T47D (cell line): ENCODE results near the gene BRCC3.
A peak's percentile ranks its signal among the peaks of the same experiment; 100 is the strongest.

ENCODE experiments used
- DNase-seq, 2 experiments: peaks; one replicate each; pipeline versions ENCODE4 v3.0.0 to v3.0.0-alpha.2; 2011 to 2012; ENCODE audit warnings: low read depth in 1 of 2, low spot score in 1 of 2
- JUND ChIP-seq: IDR thresholded peaks from 2 replicates; pipeline ENCODE4 v1.6.1; 2012; ENCODE audit warnings: low read depth
- in situ Hi-C: cut with HindIII; loops from 2 replicates; pipeline ENCODE4 v1.10.0; 2016; ENCODE audit warnings: low sequenced_read_pairs, low pct_unique_long_range_greater_than_20kb

Gene BRCC3

DNA sequence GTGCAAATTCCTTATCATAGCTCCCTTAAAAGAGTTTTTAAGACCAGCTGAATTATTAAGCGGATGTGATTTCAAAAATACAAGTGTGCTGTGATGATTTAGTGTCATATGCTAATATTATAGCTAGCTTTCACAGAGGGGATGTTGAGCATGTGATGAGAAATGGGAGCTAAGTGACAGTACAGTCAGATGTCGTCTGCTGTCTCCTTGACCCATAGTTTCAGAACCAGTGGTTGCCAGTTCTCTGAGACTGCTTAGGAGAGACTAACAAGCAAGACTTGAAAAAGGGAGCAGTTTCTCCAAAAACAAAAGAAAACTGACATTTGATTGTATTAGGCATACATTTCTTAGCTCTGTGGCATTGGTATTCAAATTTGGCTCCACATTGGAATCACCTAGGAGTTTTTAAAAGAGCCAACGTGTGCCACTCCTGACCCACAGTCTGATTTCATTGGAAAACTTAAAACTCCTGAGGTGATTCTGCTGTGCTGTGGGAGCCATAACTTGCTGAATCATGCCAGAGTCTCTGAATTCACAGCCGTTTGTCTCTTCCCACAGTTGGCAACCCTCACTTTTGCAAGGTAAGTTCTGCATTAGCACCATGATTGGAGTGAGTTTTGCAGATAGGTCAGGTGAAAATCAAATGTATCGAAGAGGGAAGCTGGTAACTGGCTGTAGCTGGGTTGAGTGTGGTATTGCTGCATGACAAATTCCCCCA is 24.3 kb upstream of the BRCC3 start:
- DNase-seq, result no peak
- in situ Hi-C loops, result no loop called here

GRCh38 chrX:155048977-155049619 is 22.2 kb upstream of the BRCC3 start:
- no peak for TF ChIP-seq JUND
- in situ Hi-C loops, result no loop called here
- DNase-seq, result peak in 1 of 2 experiments; percentile 48

More for the DNA sequence above, 24.3 kb upstream of the BRCC3 start:
- TF ChIP-seq JUND, result no peak

GRCh38 chrX:155052738-155053498 is 18.4 kb upstream of the BRCC3 start:
- in situ Hi-C loops, result no loop called here
- no peak for TF ChIP-seq JUND
- DNase-seq, result no peak

DNA sequence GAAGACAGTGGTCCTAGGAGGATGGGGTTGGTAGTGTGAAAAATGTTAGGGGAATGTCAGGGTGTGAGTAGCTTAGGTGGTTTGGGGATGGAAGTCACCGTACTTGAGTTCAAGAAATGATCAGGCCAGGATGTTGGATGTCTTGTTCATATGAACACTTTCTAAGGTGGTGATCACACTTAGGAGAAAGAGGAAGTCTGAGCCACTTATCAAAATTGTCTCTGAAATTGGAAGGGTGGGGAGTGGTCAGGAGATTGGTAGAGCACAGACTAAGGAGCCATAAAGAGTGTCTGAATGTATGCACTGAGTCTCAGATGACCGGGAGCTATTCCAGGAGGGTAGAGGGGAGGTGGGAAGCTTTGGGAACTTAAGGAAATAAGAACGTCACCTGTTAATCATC is 17.7 kb upstream of the BRCC3 start:
- no peak for TF ChIP-seq JUND
- DNase-seq, result no peak
- in situ Hi-C loops, result no loop called here

DNA sequence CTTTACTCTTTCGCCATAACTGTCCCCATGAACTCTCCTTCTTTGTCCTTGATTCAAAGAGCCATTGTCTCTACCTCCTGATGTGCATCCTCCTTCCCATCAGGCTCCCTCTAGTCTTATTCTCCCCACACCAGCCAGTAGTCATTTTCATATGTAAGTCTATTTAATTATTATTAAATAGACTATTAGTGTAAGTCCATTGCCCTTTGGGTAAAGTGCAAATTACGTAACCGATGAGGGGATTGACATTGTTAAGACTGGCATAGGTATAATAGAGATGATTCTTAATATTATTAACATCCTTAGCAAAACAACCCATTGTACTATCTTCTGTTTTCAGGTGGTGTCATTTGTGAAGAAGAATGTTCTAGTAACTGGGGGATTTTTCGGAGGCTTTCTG is 17.1 kb upstream of the BRCC3 start:
- in situ Hi-C loops, result no loop called here
- no peak for TF ChIP-seq JUND
- DNase-seq, result no peak

DNA sequence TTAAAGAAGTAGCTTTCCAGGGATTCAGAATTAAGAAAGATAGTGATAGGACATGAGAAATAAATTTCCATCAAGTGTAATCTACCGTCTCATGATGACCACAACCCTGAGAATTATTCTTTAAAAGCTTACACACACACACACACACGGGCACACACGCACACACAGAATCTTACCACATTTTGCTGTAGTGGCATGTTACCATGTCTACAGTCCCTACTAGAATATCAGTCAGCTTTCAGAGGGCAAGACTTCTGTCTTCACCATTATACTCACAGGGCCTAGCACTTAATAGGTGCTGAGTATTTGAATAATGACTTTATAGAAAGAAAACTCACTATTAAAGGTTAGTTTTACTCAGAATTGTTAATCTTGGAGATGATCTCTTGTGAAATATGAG is 15.8 kb upstream of the BRCC3 start:
- no peak for DNase-seq
- no peak for TF ChIP-seq JUND
- in situ Hi-C loops, result no loop called here

DNA sequence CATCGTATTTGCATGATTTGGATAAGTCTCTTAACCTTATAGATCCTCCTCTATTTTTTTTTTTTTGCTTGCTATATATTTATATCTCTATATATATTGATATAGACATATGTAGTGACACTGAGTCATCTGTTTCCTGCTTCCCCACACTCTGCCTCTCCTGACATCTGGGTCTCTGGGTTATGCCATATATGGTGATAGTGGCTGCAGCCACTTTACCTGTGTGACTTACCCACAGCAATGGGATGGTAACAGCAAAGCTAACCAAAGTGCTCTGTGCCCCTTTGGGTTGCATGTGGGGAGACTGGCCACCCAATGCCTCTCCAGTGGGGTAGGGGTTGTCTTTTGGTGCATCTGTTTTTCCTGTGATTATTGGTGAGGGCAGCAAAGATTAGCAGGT is 14.8 kb upstream of the BRCC3 start:
- in situ Hi-C loops, result no loop called here
- no peak for DNase-seq
- TF ChIP-seq JUND, result no peak

DNA sequence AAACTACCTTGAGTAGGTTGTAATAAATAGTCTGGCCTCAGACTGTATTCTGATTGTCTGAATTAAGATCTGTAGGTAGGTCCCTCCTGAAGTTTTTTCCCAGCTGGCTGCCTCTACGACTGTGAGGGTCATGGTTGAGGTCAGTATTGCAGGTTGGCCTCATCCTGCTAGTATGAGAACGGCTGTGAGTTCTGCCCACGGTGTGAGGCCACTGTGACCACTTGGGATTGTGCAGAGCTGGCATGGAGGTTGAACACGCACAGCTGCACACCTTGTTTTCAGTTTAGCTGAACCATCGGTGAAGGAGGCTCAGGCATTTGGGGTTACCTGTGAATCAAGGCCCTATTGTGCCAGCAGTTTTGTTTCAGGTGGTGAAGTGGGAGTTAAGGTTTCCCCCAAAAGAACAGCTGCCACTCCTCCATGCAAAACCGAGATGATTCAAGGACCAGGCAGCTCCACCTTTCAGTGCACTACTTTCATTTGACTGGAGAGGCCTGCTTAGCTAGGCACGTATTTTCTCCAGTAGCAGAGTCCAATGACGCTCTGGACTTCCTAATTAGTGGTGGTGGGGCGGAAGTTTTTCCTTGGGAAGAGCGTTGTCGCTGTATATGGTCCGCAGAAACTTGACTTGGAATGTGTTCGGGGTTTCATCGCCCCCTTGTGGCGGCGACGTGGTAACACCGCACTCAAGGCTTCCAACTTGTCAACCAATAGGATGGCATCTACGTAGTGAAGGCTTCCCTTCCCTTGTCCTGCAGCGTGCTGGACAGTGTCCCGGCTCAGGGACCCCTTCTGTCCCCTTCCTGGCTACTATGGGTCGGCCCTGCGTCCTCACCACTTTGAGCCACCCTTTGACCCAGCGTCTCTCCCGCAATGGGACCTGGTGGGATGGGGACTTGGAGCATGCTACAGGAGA is 14.2 kb upstream of the BRCC3 start:
- TF ChIP-seq JUND, result no peak
- in situ Hi-C loops, result no loop called here
- peak in 1 of 2 experiments; percentile 76 for DNase-seq

DNA sequence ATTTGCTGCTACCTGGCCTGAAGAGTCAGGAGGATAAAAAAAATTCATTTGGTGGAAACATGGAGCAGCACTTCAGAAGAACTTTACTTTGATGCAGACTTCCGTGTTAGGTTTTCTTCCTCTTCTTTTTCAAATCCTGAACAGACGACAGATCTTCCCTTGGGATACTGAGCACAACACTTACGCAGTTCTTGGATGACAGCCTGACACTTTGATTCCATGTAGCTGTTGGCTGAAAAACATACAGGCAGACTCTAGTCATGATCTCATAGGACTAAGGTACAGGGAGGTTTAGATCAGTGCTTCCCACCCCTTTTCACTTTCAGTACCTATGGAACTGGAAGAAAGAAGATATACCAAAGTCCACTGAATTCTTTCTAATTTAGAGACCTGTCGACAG is 9.5 kb upstream of the BRCC3 start:
- in situ Hi-C loops, result no loop called here
- DNase-seq, result no peak
- no peak for TF ChIP-seq JUND

GRCh38 chrX:155065035-155065734 is 6.1 kb upstream of the BRCC3 start:
- in situ Hi-C loops, result no loop called here
- no peak for DNase-seq
- TF ChIP-seq JUND, result no peak

DNA sequence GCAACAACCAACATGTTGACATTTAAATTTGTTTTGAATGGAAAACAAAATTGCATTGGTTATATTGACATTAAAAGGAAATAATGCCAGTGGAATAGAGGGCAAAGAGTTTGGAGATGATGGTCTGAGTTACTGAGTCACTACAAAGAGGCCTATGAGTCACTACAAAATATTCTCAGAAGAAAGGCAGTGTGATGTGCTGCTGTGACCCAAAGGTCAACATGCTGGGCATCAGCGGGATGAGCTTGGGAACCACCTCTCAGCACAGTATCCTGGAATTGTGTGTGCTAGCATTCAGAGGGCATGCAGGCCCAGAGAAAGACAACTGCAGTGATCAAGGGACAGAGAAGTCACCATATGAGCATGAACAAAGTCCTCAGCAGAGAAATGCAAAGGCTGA is 3.1 kb upstream of the BRCC3 start:
- DNase-seq, result no peak
- in situ Hi-C loops, result no loop called here
- no peak for TF ChIP-seq JUND

DNA sequence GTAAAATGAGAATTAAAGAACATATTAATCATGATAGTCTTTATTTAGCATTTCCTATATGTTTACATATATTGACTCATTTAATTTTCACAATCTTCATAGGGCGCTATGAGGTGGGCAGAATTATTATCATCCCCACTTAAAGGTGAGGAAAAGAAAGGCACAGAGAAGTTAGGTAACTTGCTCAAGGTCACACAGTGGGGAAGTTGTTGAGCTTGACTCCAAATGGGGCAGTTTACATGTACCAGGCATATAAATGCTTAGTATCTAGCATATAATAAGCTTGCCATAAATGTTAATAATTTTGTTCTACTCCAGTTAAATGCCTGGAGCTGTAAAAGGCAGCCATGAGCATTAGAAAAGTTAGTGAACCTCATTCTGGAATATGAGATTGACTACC is 1.9 kb upstream of the BRCC3 start:
- in situ Hi-C loops, result no loop called here
- DNase-seq, result no peak
- no peak for TF ChIP-seq JUND
